NT2/D1 (cell line): ENCODE measurements around the gene SQOR.

Experiments used
- SUZ12 ChIP-seq: IDR thresholded peaks from 2 replicates; pipeline ENCODE4 v1.6.1; 2011; ENCODE audit not compliant: insufficient read length, insufficient read depth; ENCODE audit errors: extremely low read depth
- YY1 ChIP-seq: IDR thresholded peaks from 2 replicates; pipeline ENCODE4 v1.6.1; 2011; ENCODE audit not compliant: insufficient read length, insufficient read depth
- ZNF274 ChIP-seq: IDR thresholded peaks from 2 replicates; pipeline ENCODE4 v1.6.1; 2011; ENCODE audit warnings: mild to moderate bottlenecking, low read depth, low read length

DNA sequence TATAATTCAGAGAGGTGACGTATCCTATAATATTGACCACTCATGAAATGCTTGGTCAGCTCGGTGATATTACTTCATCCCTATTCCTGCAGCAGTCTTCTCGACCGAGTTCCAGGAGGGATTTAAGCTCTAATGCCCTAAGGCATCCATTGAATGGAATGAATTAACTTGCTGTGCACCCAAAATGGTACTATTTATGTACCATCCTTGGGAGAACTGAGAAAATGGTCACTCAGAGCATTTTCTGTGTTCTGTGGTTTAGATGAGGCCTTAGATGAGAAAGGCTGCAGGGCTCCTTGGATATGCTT, 47.0 kb upstream of the SQOR start:
- TF ChIP-seq ZNF274 (no peak), YY1 (no peak), SUZ12 (no peak)
